Endothelial cell of hepatic sinusoid (primary cell): ENCODE measurements around the gene KLK1.

Source experiments
- in situ Hi-C: cut with HindIII; loops from 2 replicates; pipeline ENCODE4 v1.10.0; 2017; ENCODE audit warnings: low sequenced_read_pairs

Gene KLK1

GRCh38 chr19:50823389-50824042, at the start of gene KLK1:
Gene KLK1, minus strand, starts transcription at chr19:50823787. Its CDS starts 39 bp downstream, at chr19:50823748.
- in situ Hi-C loops, result no loop called here

- in situ Hi-C loops, result no loop called here
Measured at GRCh38 chr19:50873056-50873455, 49.5 kb upstream of the KLK1 start, which contains the start of gene KLK2. Gene KLK2, plus strand, starts transcription at chr19:50873439. Its CDS starts 35 bp downstream, at chr19:50873474.

- in situ Hi-C loops, result no loop called here
Measured at GRCh38 chr19:50870417-50871089, 47.0 kb upstream of the KLK1 start.

- in situ Hi-C loops, result loop anchor here (5.0 to 10.0 kb wide), 2 partner anchors 68 to 185 kb away; no protein-coding TSS in a partner anchor
Measured at GRCh38 chr19:50869479-50869878, 45.9 kb upstream of the KLK1 start.

- in situ Hi-C loops, result loop anchor here (10.0 kb wide), 1 partner anchor 193 kb away; no protein-coding TSS in a partner anchor
Measured at GRCh38 chr19:50861496-50862286, 38.1 kb upstream of the KLK1 start.

- in situ Hi-C loops, result loop anchor here (10.0 kb wide), 1 partner anchor 194 kb away; no protein-coding TSS in a partner anchor
Measured at GRCh38 chr19:50861010-50861409, 37.4 kb upstream of the KLK1 start.

- in situ Hi-C loops, result loop anchor here (10.0 kb wide), 1 partner anchor 195 kb away; no protein-coding TSS in a partner anchor
Measured at GRCh38 chr19:50859849-50860248, 36.3 kb upstream of the KLK1 start.

GRCh38 chr19:50858886-50859285, 35.3 kb upstream of the KLK1 start:
- in situ Hi-C loops, result no loop called here

- in situ Hi-C loops, result no loop called here
Measured at GRCh38 chr19:50857366-50857765, 33.8 kb upstream of the KLK1 start.

GRCh38 chr19:50854636-50855410, 31.2 kb upstream of the KLK1 start, which contains the start of gene KLK3:
Gene KLK3, plus strand, starts transcription at chr19:50854915. Its CDS starts 41 bp downstream, at chr19:50854956.
- in situ Hi-C loops, result no loop called here

GRCh38 chr19:50851620-50852019, 28.0 kb upstream of the KLK1 start:
- in situ Hi-C loops, result no loop called here

- in situ Hi-C loops, result no loop called here
Measured at GRCh38 chr19:50850738-50851137, 27.2 kb upstream of the KLK1 start.

- in situ Hi-C loops, result no loop called here
Measured at GRCh38 chr19:50844296-50844935, 20.8 kb upstream of the KLK1 start.

GRCh38 chr19:50843701-50844221, 20.2 kb upstream of the KLK1 start:
- in situ Hi-C loops, result no loop called here

GRCh38 chr19:50843205-50843604, 19.6 kb upstream of the KLK1 start:
- in situ Hi-C loops, result no loop called here

- in situ Hi-C loops, result no loop called here
Measured at GRCh38 chr19:50842130-50842529, 18.5 kb upstream of the KLK1 start.

- in situ Hi-C loops, result no loop called here
Measured at GRCh38 chr19:50839712-50840655, 16.4 kb upstream of the KLK1 start.

- in situ Hi-C loops, result no loop called here
Measured at GRCh38 chr19:50838239-50838638, 14.7 kb upstream of the KLK1 start.

GRCh38 chr19:50837300-50837699, 13.7 kb upstream of the KLK1 start:
- in situ Hi-C loops, result no loop called here
